Measurements from ENCODE around the gene CFAP107.

The CFAP107 gene

DNA sequence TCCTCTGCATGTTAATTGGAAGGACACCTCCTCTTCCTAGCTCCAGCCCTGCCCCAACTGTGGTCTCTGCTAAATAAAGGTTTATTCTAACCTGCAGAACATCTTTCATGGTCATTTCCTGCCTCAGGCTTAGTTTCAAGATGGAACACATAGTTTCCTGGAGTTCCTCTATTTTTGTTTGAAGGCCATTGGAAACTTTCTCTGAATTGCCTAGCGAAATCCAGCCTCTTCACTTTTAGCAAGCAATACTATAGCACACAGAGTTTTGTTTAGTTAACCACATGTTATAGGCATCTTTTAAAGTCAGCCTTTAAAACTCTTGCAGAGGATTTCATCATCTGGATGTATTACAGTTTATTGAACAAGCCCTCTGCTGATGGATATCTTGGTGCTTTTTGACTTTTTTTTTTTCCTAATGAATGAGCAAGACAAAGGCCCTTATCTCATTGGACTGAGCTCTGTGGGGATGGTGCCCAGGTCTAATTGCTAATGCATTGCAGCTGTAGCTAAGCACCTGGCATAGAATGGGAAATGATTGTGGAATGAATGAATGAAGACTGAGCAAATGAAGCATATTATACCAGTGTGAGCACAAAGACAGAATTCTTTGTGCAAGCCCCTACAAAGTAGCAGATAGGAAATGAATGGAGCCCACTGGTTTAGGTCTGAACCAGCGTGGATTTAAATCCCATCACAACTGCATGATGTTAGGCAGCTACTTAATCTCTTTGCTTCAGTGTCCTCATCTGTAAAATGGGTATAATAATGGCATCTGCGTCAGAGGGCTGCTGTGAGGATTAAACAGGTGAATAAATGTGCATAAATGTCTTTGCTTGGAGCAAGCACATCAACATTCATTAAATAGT lies 641 bp upstream of the CFAP107 start:
- Histone ChIP-seq H3K4me3 (ENCODE audit: low read depth, low read length) (no peak overlapping the region), H3K27ac (no peak overlapping the region), H3K36me3 (replicated peaks) (no peaks in the 10 kb centered on the region), H3K27me3 (replicated peaks) (no peaks in the 10 kb centered on the region)
- in situ Hi-C loops (cut with HindIII; ENCODE audit: low pct_ligation_motif_present, low sequenced_read_pairs) = no loop called here
- DNase-seq = no peak
- TF ChIP-seq, protein P1, sequence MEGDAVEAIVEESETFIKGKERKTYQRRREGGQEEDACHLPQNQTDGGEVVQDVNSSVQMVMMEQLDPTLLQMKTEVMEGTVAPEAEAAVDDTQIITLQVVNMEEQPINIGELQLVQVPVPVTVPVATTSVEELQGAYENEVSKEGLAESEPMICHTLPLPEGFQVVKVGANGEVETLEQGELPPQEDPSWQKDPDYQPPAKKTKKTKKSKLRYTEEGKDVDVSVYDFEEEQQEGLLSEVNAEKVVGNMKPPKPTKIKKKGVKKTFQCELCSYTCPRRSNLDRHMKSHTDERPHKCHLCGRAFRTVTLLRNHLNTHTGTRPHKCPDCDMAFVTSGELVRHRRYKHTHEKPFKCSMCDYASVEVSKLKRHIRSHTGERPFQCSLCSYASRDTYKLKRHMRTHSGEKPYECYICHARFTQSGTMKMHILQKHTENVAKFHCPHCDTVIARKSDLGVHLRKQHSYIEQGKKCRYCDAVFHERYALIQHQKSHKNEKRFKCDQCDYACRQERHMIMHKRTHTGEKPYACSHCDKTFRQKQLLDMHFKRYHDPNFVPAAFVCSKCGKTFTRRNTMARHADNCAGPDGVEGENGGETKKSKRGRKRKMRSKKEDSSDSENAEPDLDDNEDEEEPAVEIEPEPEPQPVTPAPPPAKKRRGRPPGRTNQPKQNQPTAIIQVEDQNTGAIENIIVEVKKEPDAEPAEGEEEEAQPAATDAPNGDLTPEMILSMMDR (IDR thresholded peaks at IDR 0.05; ENCODE audit: low read depth, low read length, missing control alignments) = no peak

DNA sequence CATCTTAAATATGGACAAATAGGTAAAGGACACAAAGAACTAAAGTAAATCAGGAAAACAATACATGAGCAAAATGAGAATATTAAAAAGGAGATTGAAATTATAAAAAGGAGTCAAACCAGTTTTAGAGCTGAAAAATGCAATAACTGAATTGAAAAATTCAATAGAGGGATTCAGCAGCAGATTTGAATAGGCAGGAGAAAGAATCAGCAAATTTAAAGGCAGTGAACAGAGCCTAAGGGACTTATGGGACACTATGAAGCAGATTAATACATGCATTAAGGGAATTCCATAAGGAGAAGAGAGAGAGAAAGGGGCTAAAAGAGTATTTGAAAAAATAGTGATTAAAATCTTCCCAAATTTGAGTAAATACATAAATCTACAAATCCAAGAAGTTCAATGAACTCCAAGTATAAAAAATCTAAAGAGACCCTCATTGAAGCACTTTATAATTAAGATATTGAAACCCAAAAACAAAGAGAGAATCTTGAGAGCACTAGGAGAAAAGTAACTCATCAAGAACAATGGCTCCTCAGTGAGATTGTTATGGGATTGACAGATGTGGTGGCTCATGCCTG lies 2.9 kb downstream of the CFAP107 start:
- in situ Hi-C loops (cut with HindIII; ENCODE audit: low pct_ligation_motif_present, low sequenced_read_pairs) = no loop called here
- H3K27ac ChIP-seq = no peak overlapping the region
- TF ChIP-seq, protein P1 (IDR thresholded peaks at IDR 0.05; ENCODE audit: low read depth, low read length, missing control alignments) = no peak
- DNase-seq = no peak
- H3K4me3 ChIP-seq (ENCODE audit: low read depth, low read length) = no peak overlapping the region
- no peaks in the 10 kb centered on the region for H3K27me3 ChIP-seq (replicated peaks)
- H3K36me3 ChIP-seq (replicated peaks) = no peaks in the 10 kb centered on the region

DNA sequence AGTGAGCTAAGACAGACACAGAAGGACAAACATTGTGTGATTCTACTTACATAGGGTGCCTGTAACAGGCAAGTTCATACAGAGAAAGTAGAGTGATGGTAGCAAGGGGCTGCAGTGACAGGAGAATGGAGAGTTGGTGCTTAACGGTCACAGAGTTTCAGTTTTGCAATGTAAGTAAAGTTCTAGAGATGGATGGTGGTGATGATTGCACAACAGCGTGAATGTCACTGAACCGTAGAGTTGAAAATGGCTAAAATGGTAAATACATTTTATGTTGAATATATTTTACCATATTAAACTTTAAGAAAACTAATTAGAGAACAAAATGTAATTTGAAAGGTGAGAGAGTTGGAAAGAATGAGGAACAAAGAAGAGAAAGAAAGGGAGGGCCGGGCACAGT lies 8.7 kb downstream of the CFAP107 start:
- TF ChIP-seq, protein P1 (IDR thresholded peaks at IDR 0.05; ENCODE audit: low read depth, low read length, missing control alignments) = no peak
- H3K27me3 ChIP-seq (replicated peaks) = no peaks in the 10 kb centered on the region
- in situ Hi-C loops (cut with HindIII; ENCODE audit: low pct_ligation_motif_present, low sequenced_read_pairs) = no loop called here
- H3K36me3 ChIP-seq (replicated peaks) = no peaks in the 10 kb centered on the region
- DNase-seq = no peak
- no peak overlapping the region for H3K27ac ChIP-seq
- H3K4me3 ChIP-seq (ENCODE audit: low read depth, low read length) = no peak overlapping the region

DNA sequence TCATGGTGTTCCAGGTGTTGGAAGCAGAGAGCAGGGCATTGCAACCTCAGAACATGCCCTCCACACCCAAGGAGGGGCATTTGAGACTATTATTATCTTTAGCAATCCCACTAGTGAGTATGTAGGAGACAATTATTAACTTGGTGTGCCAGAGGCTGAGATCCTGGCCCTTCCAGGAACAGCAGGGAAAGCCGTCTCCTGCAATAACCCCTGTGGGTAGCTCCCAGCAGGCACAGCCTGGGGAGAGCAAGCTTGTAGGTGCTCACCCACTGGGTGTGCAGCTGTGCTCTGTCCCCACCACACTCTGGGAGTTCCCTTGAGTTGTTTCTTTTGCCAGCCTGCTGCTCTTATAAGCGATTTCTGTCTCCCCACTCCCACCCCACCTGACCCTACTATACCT lies 10.3 kb downstream of the CFAP107 start:
- DNase-seq = no peak
- H3K4me3 ChIP-seq (ENCODE audit: low read depth, low read length) = no peak overlapping the region
- H3K27ac ChIP-seq = no peak overlapping the region
- no peaks in the 10 kb centered on the region for H3K27me3 ChIP-seq (replicated peaks)
- no peaks in the 10 kb centered on the region for H3K36me3 ChIP-seq (replicated peaks)
- in situ Hi-C loops (cut with HindIII; ENCODE audit: low pct_ligation_motif_present, low sequenced_read_pairs) = no loop called here
- TF ChIP-seq, protein P1 (IDR thresholded peaks at IDR 0.05; ENCODE audit: low read depth, low read length, missing control alignments) = no peak

DNA sequence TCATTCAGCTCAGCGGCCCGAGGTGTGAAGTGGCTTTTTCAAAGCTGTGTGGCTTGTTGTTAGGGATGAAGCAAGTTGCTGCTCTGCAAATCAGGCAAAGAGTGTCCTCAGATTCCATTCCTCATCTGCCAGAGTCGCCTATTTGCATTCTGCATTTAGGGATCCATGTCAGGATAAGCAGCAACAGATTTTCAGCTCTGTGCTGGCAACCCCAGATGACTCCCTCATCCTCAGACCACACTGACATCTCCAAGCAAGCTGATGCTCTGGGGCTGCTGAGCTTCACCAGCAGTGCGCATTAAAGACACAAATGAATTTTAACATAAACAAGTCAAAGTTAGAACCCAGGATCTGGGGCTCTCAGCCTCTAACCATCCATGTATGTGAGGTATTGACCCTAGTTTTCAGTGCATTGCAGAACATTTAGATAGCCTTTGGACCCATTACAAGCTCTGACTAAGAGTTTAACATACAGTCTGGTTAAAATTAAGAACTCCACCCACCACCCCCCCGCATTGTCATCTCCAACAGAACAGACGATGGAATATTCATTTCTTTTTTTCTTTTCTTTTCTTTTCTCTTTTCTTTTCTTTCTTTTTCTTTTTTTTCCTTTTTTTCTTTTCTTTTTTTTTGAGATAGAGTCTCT lies 10.9 kb downstream of the CFAP107 start:
- no peak overlapping the region for H3K27ac ChIP-seq
- no peak for DNase-seq
- no peaks in the 10 kb centered on the region for H3K36me3 ChIP-seq (replicated peaks)
- TF ChIP-seq, protein P1 (IDR thresholded peaks at IDR 0.05; ENCODE audit: low read depth, low read length, missing control alignments) = no peak
- in situ Hi-C loops (cut with HindIII; ENCODE audit: low pct_ligation_motif_present, low sequenced_read_pairs) = no loop called here
- H3K27me3 ChIP-seq (replicated peaks) = no peaks in the 10 kb centered on the region
- no peak overlapping the region for H3K4me3 ChIP-seq (ENCODE audit: low read depth, low read length)

Data from brain microvascular endothelial cell (primary cell).